SK-N-DZ (cell line): Measurements from ENCODE around the gene SPECC1.
"Not testable (repeated sequence)": the region's sequence is repeated elsewhere in the genome, so short reads cannot be mapped to it uniquely, and the experiment has no call there.

ENCODE experiments used
- DNase-seq: peaks from one replicate; pipeline ENCODE4 v3.0.0-alpha.2; 2015; ENCODE audit warnings: low spot score

Gene SPECC1

DNA sequence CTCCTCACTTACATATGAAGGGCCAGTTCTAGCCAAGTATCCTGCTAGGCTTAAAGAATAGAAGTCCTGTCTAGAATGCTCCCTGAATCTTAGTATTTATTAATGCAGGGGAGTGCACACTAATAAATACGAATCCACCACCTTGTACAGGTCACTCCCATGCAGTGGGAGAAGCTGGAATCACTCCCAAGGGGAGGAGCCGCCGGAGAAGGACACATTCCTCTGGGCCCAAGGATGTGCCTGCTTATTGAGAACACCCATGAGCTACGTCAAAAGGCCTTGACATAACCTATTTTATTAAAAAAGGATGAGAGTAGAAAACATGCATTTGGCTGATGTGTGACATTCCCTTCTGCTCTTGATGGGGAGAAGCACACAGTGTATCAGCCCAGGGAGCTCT is 223.5 kb downstream of the SPECC1 start:
- DNase-seq = no peak

- no peak for DNase-seq
Observed at GRCh38 chr17:20234276-20234675, 225.1 kb downstream of the SPECC1 start.

- DNase-seq = no peak
Observed at GRCh38 chr17:20235747-20236146, 226.6 kb downstream of the SPECC1 start.

DNA sequence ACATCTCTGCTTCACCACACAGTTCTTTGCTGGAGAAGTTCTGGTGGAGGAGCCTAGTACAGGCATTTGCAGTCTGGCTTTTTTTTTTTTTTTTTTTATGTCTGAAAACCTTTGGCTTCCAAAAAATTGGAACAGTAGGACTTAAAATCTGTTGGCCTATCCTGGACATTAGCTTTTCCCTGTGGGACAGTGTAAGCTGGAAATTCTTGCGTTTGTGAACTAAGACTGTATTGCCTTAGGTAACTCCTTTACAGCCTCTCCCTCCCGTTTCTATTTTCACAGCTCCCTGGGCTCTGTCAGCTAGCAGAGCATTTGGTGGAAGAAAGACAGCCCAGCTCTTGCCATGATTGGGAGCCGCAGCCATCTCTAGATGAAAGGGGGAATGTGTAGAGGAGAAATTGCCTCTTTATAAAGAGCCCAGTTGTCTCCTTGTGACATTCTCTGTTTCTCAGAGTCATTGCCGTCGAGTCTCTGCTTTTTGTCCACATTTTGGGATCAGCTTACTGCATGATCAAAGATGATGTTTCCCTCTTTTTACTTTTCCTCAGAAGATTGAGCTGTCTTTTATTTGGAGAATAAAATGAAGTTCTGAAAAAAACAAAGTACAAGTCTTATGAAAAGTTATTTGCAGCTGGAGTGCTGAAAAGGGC is 227.5 kb downstream of the SPECC1 start:
- no peak for DNase-seq

DNA sequence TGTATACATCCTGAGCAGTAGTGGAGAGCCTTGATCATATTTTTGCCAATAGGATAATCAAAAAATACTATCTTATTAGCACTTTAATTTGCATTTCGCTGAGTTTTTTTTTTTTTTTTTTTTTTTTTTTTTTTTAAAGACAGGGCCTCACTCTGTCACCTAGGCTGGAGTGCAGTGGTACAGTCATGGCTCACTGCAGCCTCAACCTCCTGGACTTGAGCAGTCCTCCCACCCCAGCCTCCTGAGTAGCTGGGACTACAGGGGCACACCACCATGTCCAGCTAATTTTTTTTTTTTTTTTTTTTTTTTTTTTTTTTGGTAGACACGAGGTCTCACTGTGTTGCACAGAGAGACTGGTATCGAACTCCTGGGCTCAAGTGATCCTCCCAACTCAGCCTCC is 230.6 kb downstream of the SPECC1 start:
- DNase-seq = not testable (repeated sequence)

DNA sequence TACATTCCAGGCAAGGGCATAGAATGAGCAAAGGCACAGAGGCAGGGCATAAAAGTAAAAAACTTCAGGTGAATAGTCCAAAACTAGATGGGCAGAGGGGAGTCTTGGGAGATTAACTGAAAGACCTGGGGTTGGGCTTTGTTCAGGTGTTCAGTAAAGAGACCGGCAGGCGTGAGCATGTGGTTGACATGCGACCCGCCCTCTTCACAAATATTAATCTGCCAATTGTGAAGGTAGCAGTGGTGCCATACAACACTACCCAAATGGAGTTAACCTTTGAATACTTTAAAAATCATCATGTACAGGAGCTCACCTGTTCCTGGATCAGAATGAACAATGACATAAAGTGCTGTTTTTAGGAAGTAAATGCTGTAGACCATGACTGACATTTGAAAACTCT is 232.7 kb downstream of the SPECC1 start:
- no peak for DNase-seq

GRCh38 chr17:20242271-20242670 is 233.1 kb downstream of the SPECC1 start:
- DNase-seq = no peak

DNA sequence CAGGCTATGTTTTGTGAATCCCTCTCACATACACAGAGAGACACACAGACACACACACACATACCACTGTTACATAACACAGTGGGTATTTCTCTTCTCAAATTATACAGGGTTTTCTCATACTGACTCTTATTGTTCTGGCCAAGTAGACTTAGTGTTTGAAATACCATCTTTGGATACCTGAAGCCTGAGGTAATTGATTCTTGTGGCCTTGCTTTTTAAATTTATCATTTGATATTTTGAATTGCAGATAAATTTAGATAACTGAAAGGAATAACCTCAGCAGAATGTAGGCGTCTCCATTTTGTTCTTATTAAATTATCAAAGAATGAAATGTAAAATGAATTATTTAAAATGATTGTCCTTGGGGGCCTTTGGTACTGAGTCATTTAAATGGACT is 234.4 kb downstream of the SPECC1 start:
- no peak for DNase-seq

- no peak for DNase-seq
Observed at GRCh38 chr17:20244671-20245070, 235.5 kb downstream of the SPECC1 start.

DNA sequence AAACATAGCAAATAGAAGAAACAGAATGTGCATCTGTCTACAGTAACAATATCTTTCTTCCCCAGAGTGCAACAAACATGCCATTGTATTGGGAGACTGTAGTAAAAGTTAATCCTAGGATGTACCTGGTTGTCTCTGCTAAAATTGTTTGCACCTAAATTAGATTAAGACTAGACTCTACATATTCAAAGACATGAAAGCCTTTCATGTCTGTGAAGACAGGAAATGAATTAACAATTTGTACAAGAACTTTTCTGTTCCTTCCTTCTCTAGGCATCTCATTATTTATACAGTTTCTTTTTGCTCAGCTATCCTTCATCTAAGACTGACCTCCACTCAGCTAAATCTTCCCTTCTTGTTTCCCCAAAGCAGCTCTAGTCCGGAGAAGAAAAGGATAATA is 237.5 kb downstream of the SPECC1 start:
- DNase-seq = no peak

GRCh38 chr17:20253323-20253722 is 244.2 kb downstream of the SPECC1 start:
- DNase-seq = no peak

DNA sequence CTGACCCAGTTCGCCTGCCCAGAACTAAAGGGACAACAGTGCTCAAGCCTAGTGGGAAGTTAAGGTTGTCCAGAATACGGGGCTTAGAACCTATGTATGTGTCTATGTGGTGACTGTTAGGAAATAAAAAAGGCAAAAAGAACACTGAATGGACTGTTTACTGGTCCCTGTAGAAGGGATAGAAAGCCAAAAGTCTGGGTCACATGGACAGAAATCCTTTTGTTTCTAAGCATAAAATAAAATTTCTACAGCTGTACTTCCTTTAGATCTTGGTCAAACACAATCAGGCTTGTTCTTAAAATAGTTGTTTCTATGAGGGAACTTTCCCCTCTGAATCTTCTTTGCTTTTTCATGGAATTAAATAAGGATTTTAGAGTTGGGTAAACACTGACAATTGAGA is 245.4 kb downstream of the SPECC1 start:
- DNase-seq = no peak

GRCh38 chr17:20256144-20256543 is 247.0 kb downstream of the SPECC1 start:
- DNase-seq = no peak

GRCh38 chr17:20257008-20257407 is 247.8 kb downstream of the SPECC1 start:
- DNase-seq = no peak

DNA sequence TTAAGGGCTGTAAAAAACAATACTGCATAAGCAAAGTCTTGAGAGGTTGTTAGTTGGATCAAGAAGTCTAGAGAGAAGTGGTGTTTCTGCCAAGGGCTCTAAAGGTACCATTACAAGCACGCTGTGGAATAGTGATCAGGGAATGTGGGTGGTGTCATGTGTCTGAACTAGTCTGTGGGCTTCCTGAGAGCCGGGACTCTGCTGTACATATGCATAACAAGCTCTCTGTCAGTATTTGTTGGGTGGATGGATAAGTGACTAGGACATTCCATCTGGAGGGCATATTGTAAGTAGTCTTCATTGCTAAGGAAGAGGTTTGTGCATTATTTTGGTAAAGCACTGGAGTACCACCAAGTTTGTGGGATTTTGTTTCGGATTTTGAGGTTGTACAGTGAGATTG is 248.6 kb downstream of the SPECC1 start:
- DNase-seq = no peak

GRCh38 chr17:20259668-20260067 is 250.5 kb downstream of the SPECC1 start:
- DNase-seq = no peak

GRCh38 chr17:20260268-20260667 is 251.1 kb downstream of the SPECC1 start:
- DNase-seq = no peak

DNA sequence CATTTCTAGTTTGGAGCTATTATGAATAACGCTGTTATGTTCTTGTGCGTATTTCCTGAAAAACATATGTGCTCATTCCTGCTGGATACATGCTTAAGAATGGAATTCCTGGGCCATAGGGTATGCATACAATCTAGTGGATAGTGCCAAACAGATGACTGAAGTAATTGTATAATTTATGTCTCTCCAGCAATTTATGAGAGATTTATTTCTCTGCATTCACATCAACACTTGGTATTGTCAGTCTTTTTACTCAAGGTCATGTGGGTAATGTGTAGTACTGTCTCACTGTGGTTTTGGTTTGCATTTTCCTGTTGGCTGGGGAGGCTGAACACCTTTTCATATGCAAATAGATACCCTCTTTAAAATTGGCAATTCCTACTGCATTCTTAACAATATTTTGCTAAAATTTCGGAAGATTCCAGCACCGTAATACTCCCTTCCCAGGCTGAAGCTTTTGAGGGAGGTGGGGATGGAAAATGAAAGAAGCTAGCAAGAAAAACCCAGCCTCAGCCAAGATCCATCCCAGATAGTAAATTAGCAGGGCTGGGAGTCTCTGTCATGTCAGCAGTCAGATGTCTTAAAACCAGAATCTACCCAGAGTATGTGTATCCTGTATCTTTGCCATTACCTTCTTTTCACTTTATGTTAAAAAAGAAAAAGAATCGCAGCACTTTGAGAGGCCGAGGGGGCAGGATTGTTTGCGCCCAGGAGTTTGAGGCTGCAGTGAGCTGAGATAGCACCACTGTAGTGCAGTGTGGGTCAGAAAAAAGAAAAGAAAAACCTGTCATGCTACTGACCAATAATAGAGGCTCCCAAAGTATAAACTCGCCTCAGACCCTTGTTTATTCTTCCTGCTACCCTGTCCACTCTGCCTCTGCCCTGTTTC is 253.3 kb downstream of the SPECC1 start:
- DNase-seq = no peak

DNA sequence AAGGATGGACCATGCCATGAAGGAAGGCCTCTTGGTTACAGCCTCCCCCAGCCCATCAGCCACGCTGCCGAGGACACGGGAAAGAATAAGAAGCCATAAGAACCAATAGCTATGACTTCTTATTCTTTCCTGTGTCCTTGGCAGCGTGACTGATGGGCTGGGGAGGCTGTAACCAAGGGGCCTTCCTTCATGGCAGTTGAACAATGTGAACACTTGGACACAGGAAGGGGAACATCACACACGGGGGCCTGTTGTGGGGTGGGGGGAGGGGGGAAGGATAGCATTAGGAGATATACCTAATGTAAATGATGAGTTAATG is 253.9 kb downstream of the SPECC1 start:
- DNase-seq = not testable (repeated sequence)

- no peak for DNase-seq
Observed at GRCh38 chr17:20263595-20263994, 254.4 kb downstream of the SPECC1 start.

DNA sequence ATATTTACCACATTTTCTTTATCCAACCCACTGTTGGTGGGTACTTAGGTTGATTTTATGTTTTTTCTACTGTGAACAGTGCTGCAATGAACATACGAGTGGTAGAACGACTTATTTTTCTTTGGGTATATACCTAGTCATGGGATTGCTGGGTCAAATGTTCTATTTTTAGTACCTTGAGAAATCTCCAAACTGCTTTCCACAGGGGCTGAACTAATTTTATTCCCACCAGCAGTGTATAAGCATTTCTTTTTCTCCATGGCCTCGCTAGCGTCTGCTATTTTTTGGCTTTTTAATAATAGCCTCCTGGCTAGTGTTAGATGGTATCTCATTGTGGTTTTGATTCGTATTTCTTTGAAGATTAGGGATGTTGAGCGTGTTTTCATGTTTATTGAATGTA is 255.8 kb downstream of the SPECC1 start:
- DNase-seq = no peak

- no peak for DNase-seq
Observed at GRCh38 chr17:20266806-20267458, 257.8 kb downstream of the SPECC1 start.

DNA sequence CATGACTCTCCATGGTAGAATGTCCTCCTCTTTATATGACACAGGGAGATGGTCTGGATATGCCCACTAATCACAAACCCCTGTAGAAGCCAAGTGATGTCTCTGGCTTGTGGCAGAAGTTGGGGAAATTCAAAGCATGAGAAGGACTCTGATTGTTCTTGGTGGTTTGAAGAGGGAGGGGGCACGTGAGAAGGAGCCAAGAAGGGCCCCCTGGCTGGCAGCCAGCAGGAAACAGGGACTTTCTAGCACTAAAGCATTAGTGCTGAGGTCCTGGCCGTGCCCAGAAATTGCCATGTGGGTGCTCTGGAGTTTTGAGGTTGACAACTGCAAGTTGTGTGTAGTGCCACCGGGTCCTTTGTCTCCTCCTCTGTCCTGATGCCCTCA is 258.3 kb downstream of the SPECC1 start:
- DNase-seq = no peak
